ENCODE data around the gene AGAP1. TPM values are rescaled to one million over a fixed set of nuclear protein-coding genes. Genes with fewer than 3 reads are reported as not detected.
A peak's percentile ranks its signal among the peaks of the same experiment; 100 is the strongest.

The AGAP1 gene
- total and polyA plus RNA-seq, 4 donors: 36.1 to 79.4 (median 52.6) TPM

GRCh38 chr2:235921508-235922191, 427.8 kb downstream of the AGAP1 start:
- 64% methylated on average over 12 of the region's 15 CpGs for WGBS (ENCODE audit: insufficient coverage)
- H3K36me3 ChIP-seq (ENCODE audit: control insufficient read depth, insufficient read depth, low read length): peaks cover 3% of the 10 kb centered on the region
- no peak overlapping the region for H3K4me3 ChIP-seq (ENCODE audit: low read depth, low read length)
- H3K27me3 ChIP-seq (ENCODE audit: control insufficient read depth, insufficient read depth, low read length): no peaks in the 10 kb centered on the region
- peak in 2 of 6 donors; percentile 58 to 67 for DNase-seq (ENCODE audit: low read depth in 4 of 6, low spot score in 6 of 6)
- peaks cover 8% of the 10 kb centered on the region for H3K4me1 ChIP-seq (ENCODE audit: control insufficient read depth, insufficient read depth, low read length)
- no peak overlapping the region for H3K27ac ChIP-seq (ENCODE audit: low read depth, low read length)
- no peaks in the 10 kb centered on the region for H3K9me3 ChIP-seq (ENCODE audit: control insufficient read depth, insufficient read depth, low read length)

- Histone ChIP-seq H3K4me3 (ENCODE audit: low read depth, low read length) (no peak overlapping the region), H3K36me3 (ENCODE audit: control insufficient read depth, insufficient read depth, low read length) (peaks cover 3% of the 10 kb centered on the region), H3K27me3 (ENCODE audit: control insufficient read depth, insufficient read depth, low read length) (no peaks in the 10 kb centered on the region), H3K27ac (ENCODE audit: low read depth, low read length) (no peak overlapping the region), H3K4me1 (ENCODE audit: control insufficient read depth, insufficient read depth, low read length) (peaks cover 2% of the 10 kb centered on the region), H3K9me3 (ENCODE audit: control insufficient read depth, insufficient read depth, low read length) (no peaks in the 10 kb centered on the region)
- WGBS (ENCODE audit: insufficient coverage): 91% methylated on average over 9 of the region's 10 CpGs
- no peak for DNase-seq (ENCODE audit: low read depth in 4 of 6, low spot score in 6 of 6)
These were observed 429.0 kb downstream of the AGAP1 start for GRCh38 chr2:235922839-235923238.

- Histone ChIP-seq H3K27me3 (ENCODE audit: control insufficient read depth, insufficient read depth, low read length) (no peaks in the 10 kb centered on the region), H3K4me1 (ENCODE audit: control insufficient read depth, insufficient read depth, low read length) (no peaks in the 10 kb centered on the region), H3K27ac (ENCODE audit: low read depth, low read length) (no peak overlapping the region), H3K36me3 (ENCODE audit: control insufficient read depth, insufficient read depth, low read length) (peaks cover 11% of the 10 kb centered on the region), H3K9me3 (ENCODE audit: control insufficient read depth, insufficient read depth, low read length) (no peaks in the 10 kb centered on the region), H3K4me3 (ENCODE audit: low read depth, low read length) (no peak overlapping the region)
- no peak for DNase-seq (ENCODE audit: low read depth in 4 of 6, low spot score in 6 of 6)
- WGBS (ENCODE audit: insufficient coverage): 86% methylated on average over 8 of the region's 14 CpGs
These were observed 430.2 kb downstream of the AGAP1 start for GRCh38 chr2:235923859-235924674.

GRCh38 chr2:235924675-235925063, 430.8 kb downstream of the AGAP1 start:
- WGBS (ENCODE audit: insufficient coverage): 96% methylated on average over 4 of the region's 4 CpGs
- H3K36me3 ChIP-seq (ENCODE audit: control insufficient read depth, insufficient read depth, low read length): peaks cover 10% of the 10 kb centered on the region
- no peak overlapping the region for H3K4me3 ChIP-seq (ENCODE audit: low read depth, low read length)
- no peaks in the 10 kb centered on the region for H3K9me3 ChIP-seq (ENCODE audit: control insufficient read depth, insufficient read depth, low read length)
- no peaks in the 10 kb centered on the region for H3K4me1 ChIP-seq (ENCODE audit: control insufficient read depth, insufficient read depth, low read length)
- DNase-seq (ENCODE audit: low read depth in 4 of 6, low spot score in 6 of 6): no peak
- no peaks in the 10 kb centered on the region for H3K27me3 ChIP-seq (ENCODE audit: control insufficient read depth, insufficient read depth, low read length)
- H3K27ac ChIP-seq (ENCODE audit: low read depth, low read length): no peak overlapping the region

- Histone ChIP-seq H3K27me3 (ENCODE audit: control insufficient read depth, insufficient read depth, low read length) (no peaks in the 10 kb centered on the region), H3K9me3 (ENCODE audit: control insufficient read depth, insufficient read depth, low read length) (no peaks in the 10 kb centered on the region), H3K4me1 (ENCODE audit: control insufficient read depth, insufficient read depth, low read length) (no peaks in the 10 kb centered on the region), H3K27ac (ENCODE audit: low read depth, low read length) (no peak overlapping the region), H3K4me3 (ENCODE audit: low read depth, low read length) (no peak overlapping the region), H3K36me3 (ENCODE audit: control insufficient read depth, insufficient read depth, low read length) (peaks cover 14% of the 10 kb centered on the region)
- WGBS (ENCODE audit: insufficient coverage): 77% methylated on average over 6 of the region's 14 CpGs
- no peak for DNase-seq (ENCODE audit: low read depth in 4 of 6, low spot score in 6 of 6)
These were observed 431.5 kb downstream of the AGAP1 start for GRCh38 chr2:235925250-235925919.

GRCh38 chr2:235926229-235926628, 432.4 kb downstream of the AGAP1 start:
- DNase-seq (ENCODE audit: low read depth in 4 of 6, low spot score in 6 of 6): no peak
- Histone ChIP-seq H3K4me3 (ENCODE audit: low read depth, low read length) (no peak overlapping the region), H3K4me1 (ENCODE audit: control insufficient read depth, insufficient read depth, low read length) (no peaks in the 10 kb centered on the region), H3K27me3 (ENCODE audit: control insufficient read depth, insufficient read depth, low read length) (no peaks in the 10 kb centered on the region), H3K9me3 (ENCODE audit: control insufficient read depth, insufficient read depth, low read length) (no peaks in the 10 kb centered on the region), H3K36me3 (ENCODE audit: control insufficient read depth, insufficient read depth, low read length) (peaks cover 22% of the 10 kb centered on the region), H3K27ac (ENCODE audit: low read depth, low read length) (no peak overlapping the region)
- WGBS (ENCODE audit: insufficient coverage): 94% methylated on average over 6 of the region's 7 CpGs

- Histone ChIP-seq H3K4me3 (ENCODE audit: low read depth, low read length) (no peak overlapping the region), H3K9me3 (ENCODE audit: control insufficient read depth, insufficient read depth, low read length) (no peaks in the 10 kb centered on the region), H3K27me3 (ENCODE audit: control insufficient read depth, insufficient read depth, low read length) (no peaks in the 10 kb centered on the region), H3K36me3 (ENCODE audit: control insufficient read depth, insufficient read depth, low read length) (peaks cover 35% of the 10 kb centered on the region), H3K4me1 (ENCODE audit: control insufficient read depth, insufficient read depth, low read length) (peaks cover under 1% of the 10 kb centered on the region), H3K27ac (ENCODE audit: low read depth, low read length) (no peak overlapping the region)
- WGBS (ENCODE audit: insufficient coverage): 93% methylated on average over 14 of the region's 16 CpGs
- no peak for DNase-seq (ENCODE audit: low read depth in 4 of 6, low spot score in 6 of 6)
These were observed 435.0 kb downstream of the AGAP1 start for GRCh38 chr2:235928751-235929370.

GRCh38 chr2:235930701-235931100, 436.9 kb downstream of the AGAP1 start:
- no peak for DNase-seq (ENCODE audit: low read depth in 4 of 6, low spot score in 6 of 6)
- Histone ChIP-seq H3K9me3 (ENCODE audit: control insufficient read depth, insufficient read depth, low read length) (no peaks in the 10 kb centered on the region), H3K27ac (ENCODE audit: low read depth, low read length) (no peak overlapping the region), H3K4me3 (ENCODE audit: low read depth, low read length) (no peak overlapping the region), H3K36me3 (ENCODE audit: control insufficient read depth, insufficient read depth, low read length) (peaks cover 40% of the 10 kb centered on the region), H3K27me3 (ENCODE audit: control insufficient read depth, insufficient read depth, low read length) (no peaks in the 10 kb centered on the region), H3K4me1 (ENCODE audit: control insufficient read depth, insufficient read depth, low read length) (peaks cover 8% of the 10 kb centered on the region)
- 96% methylated on average over 19 of the region's 19 CpGs for WGBS (ENCODE audit: insufficient coverage)

GRCh38 chr2:235931676-235932075, 437.8 kb downstream of the AGAP1 start:
- no peak overlapping the region for H3K4me3 ChIP-seq (ENCODE audit: low read depth, low read length)
- no peak overlapping the region for H3K27ac ChIP-seq (ENCODE audit: low read depth, low read length)
- 91% methylated on average over 13 of the region's 15 CpGs for WGBS (ENCODE audit: insufficient coverage)
- DNase-seq (ENCODE audit: low read depth in 4 of 6, low spot score in 6 of 6): no peak
- H3K27me3 ChIP-seq (ENCODE audit: control insufficient read depth, insufficient read depth, low read length): no peaks in the 10 kb centered on the region
- peaks cover 45% of the 10 kb centered on the region for H3K36me3 ChIP-seq (ENCODE audit: control insufficient read depth, insufficient read depth, low read length)
- peaks cover 11% of the 10 kb centered on the region for H3K4me1 ChIP-seq (ENCODE audit: control insufficient read depth, insufficient read depth, low read length)
- no peaks in the 10 kb centered on the region for H3K9me3 ChIP-seq (ENCODE audit: control insufficient read depth, insufficient read depth, low read length)

All from spinal cord (tissue), 10 donors.